Panc1 (cell line): ENCODE data around the gene ZNF189.

Experiments used
- CTCF ChIP-seq: fragments of 450-650 bp; IDR thresholded peaks from 2 replicates; pipeline ENCODE4 v1.5.1; 2017; ENCODE audit warnings: mild to moderate bottlenecking
- POLR2AphosphoS5 ChIP-seq: IDR thresholded peaks from 2 replicates; pipeline ENCODE4 v1.6.1; 2012; ENCODE audit warnings: mild to moderate bottlenecking, low read depth, low read length, moderate library complexity
- SIN3A ChIP-seq: IDR thresholded peaks from 2 replicates; pipeline ENCODE4 v1.6.1; 2012; ENCODE audit warnings: low read depth, mild to moderate bottlenecking, low read length, moderate library complexity, borderline replicate concordance; ENCODE audit not compliant: insufficient read depth
- TF ChIP-seq, protein P1 (sequence below), 2 experiments: IDR thresholded peaks; 2 replicates each; pipeline ENCODE4 v1.6.1; 2011 to 2012; ENCODE audit warnings: low read depth in 2 of 2, control low read depth in 1 of 2, low read length in 1 of 2, mild to moderate bottlenecking in 1 of 2, moderate library complexity in 1 of 2; ENCODE audit not compliant: insufficient read depth in 1 of 2

DNA sequence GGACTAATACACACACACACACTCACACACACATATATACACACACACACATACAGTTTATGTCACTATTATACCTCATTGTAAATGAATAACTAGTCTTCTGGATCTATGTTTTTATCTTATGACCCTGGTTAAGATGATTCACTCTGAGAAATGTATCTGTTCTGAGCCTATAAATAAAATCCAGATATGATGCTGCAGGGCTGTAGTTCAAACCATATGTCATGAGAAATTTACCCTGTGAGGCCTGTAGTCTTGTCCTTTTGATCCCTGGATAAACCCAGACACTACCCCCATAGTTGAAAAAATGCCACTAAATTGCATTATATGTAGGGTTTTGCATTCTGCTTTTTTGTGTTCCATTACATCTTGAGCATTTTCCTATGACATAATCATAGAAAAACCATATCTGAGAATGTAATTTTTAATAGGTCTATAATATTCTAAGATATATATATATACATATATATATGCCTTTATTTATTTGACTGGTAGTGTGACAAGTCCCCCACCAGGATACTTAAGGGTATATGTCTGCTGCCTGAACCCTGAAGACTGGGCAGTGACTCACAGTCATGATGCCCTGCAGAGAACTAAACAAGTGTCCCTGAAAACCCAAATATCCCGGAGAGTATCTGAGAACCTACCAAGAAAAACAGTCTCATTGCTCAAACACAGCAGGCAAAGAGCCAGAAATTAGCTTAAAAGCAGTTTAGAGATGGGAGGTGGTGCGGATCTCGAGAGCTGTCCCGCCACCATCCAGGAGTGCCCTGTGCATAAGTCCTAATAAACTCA is 55.3 kb downstream of the ZNF189 start:
- TF ChIP-seq CTCF: no peak
- TF ChIP-seq POLR2AphosphoS5: no peak
- no peak for TF ChIP-seq SIN3A
- TF ChIP-seq, protein P1, sequence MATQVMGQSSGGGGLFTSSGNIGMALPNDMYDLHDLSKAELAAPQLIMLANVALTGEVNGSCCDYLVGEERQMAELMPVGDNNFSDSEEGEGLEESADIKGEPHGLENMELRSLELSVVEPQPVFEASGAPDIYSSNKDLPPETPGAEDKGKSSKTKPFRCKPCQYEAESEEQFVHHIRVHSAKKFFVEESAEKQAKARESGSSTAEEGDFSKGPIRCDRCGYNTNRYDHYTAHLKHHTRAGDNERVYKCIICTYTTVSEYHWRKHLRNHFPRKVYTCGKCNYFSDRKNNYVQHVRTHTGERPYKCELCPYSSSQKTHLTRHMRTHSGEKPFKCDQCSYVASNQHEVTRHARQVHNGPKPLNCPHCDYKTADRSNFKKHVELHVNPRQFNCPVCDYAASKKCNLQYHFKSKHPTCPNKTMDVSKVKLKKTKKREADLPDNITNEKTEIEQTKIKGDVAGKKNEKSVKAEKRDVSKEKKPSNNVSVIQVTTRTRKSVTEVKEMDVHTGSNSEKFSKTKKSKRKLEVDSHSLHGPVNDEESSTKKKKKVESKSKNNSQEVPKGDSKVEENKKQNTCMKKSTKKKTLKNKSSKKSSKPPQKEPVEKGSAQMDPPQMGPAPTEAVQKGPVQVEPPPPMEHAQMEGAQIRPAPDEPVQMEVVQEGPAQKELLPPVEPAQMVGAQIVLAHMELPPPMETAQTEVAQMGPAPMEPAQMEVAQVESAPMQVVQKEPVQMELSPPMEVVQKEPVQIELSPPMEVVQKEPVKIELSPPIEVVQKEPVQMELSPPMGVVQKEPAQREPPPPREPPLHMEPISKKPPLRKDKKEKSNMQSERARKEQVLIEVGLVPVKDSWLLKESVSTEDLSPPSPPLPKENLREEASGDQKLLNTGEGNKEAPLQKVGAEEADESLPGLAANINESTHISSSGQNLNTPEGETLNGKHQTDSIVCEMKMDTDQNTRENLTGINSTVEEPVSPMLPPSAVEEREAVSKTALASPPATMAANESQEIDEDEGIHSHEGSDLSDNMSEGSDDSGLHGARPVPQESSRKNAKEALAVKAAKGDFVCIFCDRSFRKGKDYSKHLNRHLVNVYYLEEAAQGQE (IDR thresholded peaks at IDR 0.05; ENCODE audit: insufficient read depth in 1 of 2, low read depth in 2 of 2, low read length in 1 of 2): no peak
